NCI-H187 (cell line): Measurements from ENCODE around the gene GREM1.

Experiments
- DNase-seq, 2 experiments: peaks; one replicate each; lab custom pipeline; 2025; lab: John Stamatoyannopoulos, UW

Gene GREM1

DNA sequence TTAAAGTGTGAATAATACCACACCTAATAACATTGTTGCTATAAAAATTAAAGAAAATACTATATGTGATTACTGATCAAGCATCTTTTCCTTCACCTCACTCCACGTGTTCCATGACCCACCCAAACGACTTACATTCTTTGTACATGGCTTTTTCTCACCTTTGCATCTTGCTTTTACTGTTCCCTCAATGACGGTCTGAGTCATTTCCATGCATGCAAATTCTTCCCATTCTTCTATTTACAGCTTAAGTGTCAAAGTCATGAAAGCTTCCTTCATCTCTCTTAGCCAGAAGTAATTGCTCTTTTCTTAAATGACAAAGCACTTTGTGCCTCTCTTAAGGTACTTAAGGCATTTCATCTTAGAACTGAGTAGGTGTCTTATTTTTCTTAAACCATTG, 64.0 kb downstream of the GREM1 start:
- DNase-seq, result no peak

DNA sequence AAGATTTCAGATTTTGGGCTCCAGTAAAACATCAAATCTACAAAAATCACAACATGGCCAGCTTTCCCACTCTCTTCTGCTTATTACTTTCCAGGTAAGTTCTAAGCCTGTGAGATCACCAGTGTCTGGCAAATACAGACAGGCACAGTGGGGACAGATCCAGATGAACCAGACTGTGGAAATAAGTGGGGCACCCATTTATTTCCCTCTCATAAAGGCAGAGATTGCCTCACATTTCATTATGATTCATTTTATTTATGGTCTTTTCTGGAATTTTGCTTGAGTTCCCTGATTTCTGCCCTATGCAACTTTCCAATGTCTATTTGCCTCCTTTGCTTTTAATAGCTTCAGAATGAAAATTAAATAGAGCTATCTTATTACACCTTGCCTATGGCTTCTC, 66.8 kb downstream of the GREM1 start:
- no peak for DNase-seq

DNA sequence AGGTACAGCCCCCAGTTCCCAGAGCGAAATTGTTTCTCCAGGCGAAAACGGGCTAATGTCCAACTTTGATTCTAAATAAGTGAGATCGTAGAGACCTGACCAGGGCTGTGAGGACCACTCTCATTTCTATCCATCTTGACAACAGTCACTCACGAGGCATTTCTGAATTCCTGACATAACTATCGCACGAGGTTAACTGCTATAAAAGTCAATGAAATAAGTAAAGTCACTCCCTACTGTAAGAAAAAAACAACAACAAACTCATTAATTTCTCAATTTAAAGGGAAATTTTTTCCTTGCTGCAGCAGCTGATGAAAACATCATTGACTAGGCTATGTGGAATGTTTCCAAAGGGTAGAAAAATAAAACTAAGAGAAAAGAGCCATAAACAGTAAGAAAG, 69.1 kb downstream of the GREM1 start:
- no peak for DNase-seq

DNA sequence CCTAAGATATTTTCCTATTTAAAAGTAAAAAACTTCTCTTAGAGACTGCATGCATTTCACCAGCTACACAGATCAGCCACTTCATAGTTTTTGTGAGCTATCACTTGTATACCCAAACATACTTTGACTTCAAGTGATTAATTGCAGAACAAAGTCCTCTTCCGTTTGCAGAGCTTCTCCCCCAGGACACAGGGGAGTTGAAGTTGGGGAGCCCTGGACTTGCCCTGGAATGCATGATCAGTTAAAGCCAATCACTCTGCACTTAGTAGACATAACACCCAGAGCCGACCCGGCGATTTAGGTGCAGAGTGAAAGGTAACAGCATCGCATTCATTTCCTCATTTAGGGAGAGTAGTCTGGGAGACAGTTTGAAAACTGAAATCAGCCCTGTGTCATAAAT, 70.1 kb downstream of the GREM1 start:
- DNase-seq, result no peak

DNA sequence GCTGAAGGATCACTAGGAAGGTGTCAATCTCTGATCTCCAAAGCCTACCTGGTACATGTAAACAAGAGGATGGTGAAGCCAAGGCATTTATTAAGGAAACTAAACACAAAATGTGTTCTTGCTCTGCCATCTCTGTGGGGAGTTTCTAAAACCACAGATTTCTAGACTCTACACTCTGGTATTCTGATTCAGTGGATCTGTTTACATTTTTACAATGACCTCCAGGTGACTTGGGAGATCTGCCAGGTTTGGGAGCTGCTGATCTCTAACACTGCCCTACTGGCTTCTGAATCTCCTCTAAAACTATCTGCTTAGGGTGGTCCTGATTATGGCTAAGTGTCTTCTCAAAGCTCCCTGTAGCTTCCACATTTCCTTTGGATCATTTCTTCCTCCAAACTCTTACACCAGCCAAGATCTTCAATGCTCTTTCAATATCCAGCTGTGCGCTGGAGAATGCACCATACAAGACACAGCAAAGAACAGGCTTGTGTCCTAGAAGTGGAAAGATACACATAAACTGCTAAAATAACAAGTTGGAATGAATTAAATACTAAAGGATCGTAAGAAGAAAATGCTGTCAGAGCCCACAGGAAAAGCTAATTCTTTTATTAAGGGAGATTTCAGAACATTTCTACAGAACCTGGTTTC, 72.7 kb downstream of the GREM1 start:
- no peak for DNase-seq

DNA sequence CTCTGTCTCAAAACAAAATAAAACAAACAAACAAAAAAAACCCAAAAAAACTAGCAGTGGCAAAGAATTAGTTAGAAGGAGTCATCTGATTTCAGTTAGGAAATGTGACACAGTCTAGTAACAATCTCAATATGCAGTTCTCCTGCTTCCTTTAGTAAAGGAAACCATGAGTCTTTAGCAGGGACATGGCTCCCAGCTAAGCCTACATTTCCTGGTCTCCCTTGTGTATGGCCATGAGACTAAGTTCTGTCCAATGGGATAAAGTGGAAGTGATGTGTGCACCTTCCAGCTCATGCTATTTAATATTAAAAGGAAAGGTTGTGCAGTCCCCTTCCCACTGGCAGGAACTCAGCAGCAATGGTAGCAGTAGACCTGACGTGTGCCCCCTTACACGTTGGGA, 74.6 kb downstream of the GREM1 start:
- DNase-seq, result no peak
